HG03064 (cell line): ENCODE results near the gene NODAL.

Source experiments
- ATAC-seq: cut with Tn5 transposase; IDR thresholded peaks from one replicate; pipeline ENCODE4 v1.9.1; 2021; ENCODE audit warnings: low read depth; ENCODE audit not compliant: unreplicated experiment

NODAL gene

GRCh38 chr10:70396140-70396539 lies 45.3 kb downstream of the NODAL start:
- ATAC-seq = no peak

GRCh38 chr10:70391654-70392053 lies 49.8 kb downstream of the NODAL start:
- ATAC-seq = no peak
